NB4 (cell line): ENCODE results near the gene LILRA1.

Experiments
- MYC ChIP-seq: IDR thresholded peaks from 2 replicates; pipeline ENCODE4 v1.6.1; 2011; ENCODE audit warnings: low read depth, low read length
- POLR2A ChIP-seq: IDR thresholded peaks from 2 replicates; pipeline ENCODE4 v1.6.1; 2011; ENCODE audit warnings: mild to moderate bottlenecking; ENCODE audit not compliant: insufficient read length; ENCODE audit errors: extremely low read depth
- TF ChIP-seq, protein P1 (sequence below): IDR thresholded peaks from one replicate; pipeline ENCODE4 v1.5.1; 2012; ENCODE audit warnings: low read depth, low read length

- TF ChIP-seq POLR2A (no peak), MYC (no peak)
- TF ChIP-seq, protein P1, sequence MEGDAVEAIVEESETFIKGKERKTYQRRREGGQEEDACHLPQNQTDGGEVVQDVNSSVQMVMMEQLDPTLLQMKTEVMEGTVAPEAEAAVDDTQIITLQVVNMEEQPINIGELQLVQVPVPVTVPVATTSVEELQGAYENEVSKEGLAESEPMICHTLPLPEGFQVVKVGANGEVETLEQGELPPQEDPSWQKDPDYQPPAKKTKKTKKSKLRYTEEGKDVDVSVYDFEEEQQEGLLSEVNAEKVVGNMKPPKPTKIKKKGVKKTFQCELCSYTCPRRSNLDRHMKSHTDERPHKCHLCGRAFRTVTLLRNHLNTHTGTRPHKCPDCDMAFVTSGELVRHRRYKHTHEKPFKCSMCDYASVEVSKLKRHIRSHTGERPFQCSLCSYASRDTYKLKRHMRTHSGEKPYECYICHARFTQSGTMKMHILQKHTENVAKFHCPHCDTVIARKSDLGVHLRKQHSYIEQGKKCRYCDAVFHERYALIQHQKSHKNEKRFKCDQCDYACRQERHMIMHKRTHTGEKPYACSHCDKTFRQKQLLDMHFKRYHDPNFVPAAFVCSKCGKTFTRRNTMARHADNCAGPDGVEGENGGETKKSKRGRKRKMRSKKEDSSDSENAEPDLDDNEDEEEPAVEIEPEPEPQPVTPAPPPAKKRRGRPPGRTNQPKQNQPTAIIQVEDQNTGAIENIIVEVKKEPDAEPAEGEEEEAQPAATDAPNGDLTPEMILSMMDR, result no peak
Measured at GRCh38 chr19:54633401-54633800, 40.0 kb downstream of the LILRA1 start.
